ENCODE data around the gene COBL.

- TF ChIP-seq EZH2phosphoT487 (IDR thresholded peaks at IDR 0.05; ENCODE audit: insufficient read depth, low read depth) (no peak), EZH2 (IDR thresholded peaks at IDR 0.05; ENCODE audit: insufficient read depth, poor library complexity, severe bottlenecking) (no peak)
Measured at GRCh38 chr7:51013218-51013786, 303.3 kb downstream of the COBL start.

Measured in GM23248 (cell line).